Measurements from ENCODE around the gene SLF2. TPM values are rescaled to one million over a fixed set of nuclear protein-coding genes. Genes with fewer than 3 reads are reported as not detected.

Gene SLF2
- 30.9 and 52.0 TPM in 2 replicates for total RNA-seq

GRCh38 chr10:100912605-100913469, at the start of gene SLF2:
Gene SLF2, plus strand, starts transcription at chr10:100912963. Its CDS starts 148 bp downstream, at chr10:100913111.

GRCh38 chr10:100969187-100970075, 56.7 kb downstream of the SLF2 start, which contains the start of gene SEMA4G:
Gene SEMA4G, plus strand, starts transcription at chr10:100969504. Its CDS starts 3,409 bp downstream, at chr10:100972913.

GRCh38 chr10:100986952-100987684, 74.4 kb downstream of the SLF2 start, which contains the start of the genes MRPL43 and TWNK:
Gene MRPL43, minus strand, starts transcription at chr10:100987497. Its CDS starts 54 bp downstream, at chr10:100987443.
Gene TWNK, plus strand, starts transcription at chr10:100987543. Its CDS starts 668 bp downstream, at chr10:100988211.

GRCh38 chr10:100999742-101000126, 87.0 kb downstream of the SLF2 start, which contains the start of gene LZTS2:
Gene LZTS2, plus strand, starts transcription at chr10:100999808. Its CDS starts 2,731 bp downstream, at chr10:101002539.

Small RNAs within 50 kb of the gene (small RNA-seq; reads per million reads assigned to genes)
- gene MIR608 (not detected), gene RF00019 (not detected)

Other genes with a start within 250 kb of the SLF2 start
- not detected in 2 replicates for gene PAX2, start 167.4 kb upstream of the SLF2 start, total RNA-seq
- gene SEMA4G, start 56.5 kb downstream of the SLF2 start, total RNA-seq, result 0.59 and 1.1 TPM in 2 replicates
- 58.5 and 66.1 TPM in 2 replicates for gene MRPL43, start 74.5 kb downstream of the SLF2 start, total RNA-seq
- 5.5 and 7.6 TPM in 2 replicates for gene TWNK, start 74.6 kb downstream of the SLF2 start, total RNA-seq
- 89.3 and 94.1 TPM in 2 replicates for gene LZTS2, start 86.8 kb downstream of the SLF2 start, total RNA-seq
- 0.37 and 0.98 TPM in 2 replicates for gene PDZD7, start 118.2 kb downstream of the SLF2 start, total RNA-seq
- gene SFXN3, start 118.3 kb downstream of the SLF2 start, total RNA-seq, result 108 and 110 TPM in 2 replicates
- gene KAZALD1, start 149.0 kb downstream of the SLF2 start, total RNA-seq, result 4.8 and 11.9 TPM in 2 replicates
- not detected in 2 replicates for gene TLX1, start 218.3 kb downstream of the SLF2 start, total RNA-seq

Measured in subcutaneous preadipocyte (primary cell).